K562 (cell line): Measurements from ENCODE around the gene RWDD1. TPM values are rescaled to one million over a fixed set of nuclear protein-coding genes. Genes with fewer than 3 reads are reported as not detected.

Experiments used
- CAMTA2 ChIP-seq: fragments of 250-450 bp; sonication (Bioruptor Pico); conservative IDR thresholded peaks from 2 replicates; pipeline ENCODE4 v1.5.1; 2022
- ELF4 ChIP-seq: fragments of 450-650 bp; formaldehyde crosslinking; IDR thresholded peaks from 2 replicates; pipeline ENCODE4 v1.4.0; 2022; ENCODE audit warnings: missing genetic modification characterization
- GTF2A2 ChIP-seq: IDR thresholded peaks from 2 replicates; pipeline ENCODE4 v1.6.1; 2016; ENCODE audit warnings: mild to moderate bottlenecking, missing genetic modification characterization, missing compliant biosample characterization
- HDAC8 ChIP-seq: fragments of 450-650 bp; IDR thresholded peaks from 2 replicates; pipeline ENCODE4 v1.6.1; 2016; ENCODE audit warnings: mild to moderate bottlenecking, missing genetic modification characterization, moderate library complexity, missing compliant biosample characterization
- MBD2 ChIP-seq: sonication (generic); IDR thresholded peaks from 2 replicates; pipeline ENCODE4 v1.6.1; 2016; ENCODE audit warnings: low read depth, borderline replicate concordance
- MECOM ChIP-seq: fragments of 250-450 bp; sonication (Bioruptor Pico); IDR thresholded peaks from 2 replicates; pipeline ENCODE4 v1.8.0; 2022; ENCODE audit warnings: inconsistent platforms
- NCOA1 ChIP-seq: fragments of 450-650 bp; IDR thresholded peaks from 2 replicates; pipeline ENCODE4 v1.6.1; 2016; ENCODE audit warnings: low read depth
- NRF1 ChIP-seq, 2 experiments: fragments of 450-650 bp; IDR thresholded peaks in 1 of 2; conservative IDR thresholded peaks in 1 of 2; 2 replicates each; pipeline ENCODE4 v1.6.1; 2014; ENCODE audit warnings: mild to moderate bottlenecking in 2 of 2
- REST ChIP-seq, 2 experiments: fragments of 450-650 bp; formaldehyde crosslinking in 1 of 2; IDR thresholded peaks; 2 replicates each; pipeline versions ENCODE4 v1.4.0 to v1.6.1; 2014 to 2020; ENCODE audit warnings: mild to moderate bottlenecking in 2 of 2, borderline replicate concordance in 1 of 2, low read depth in 1 of 2
- ZBTB11 ChIP-seq, 3 experiments: fragments of 200-800 bp in 1 of 3; fragments of 250-450 bp in 1 of 3; fragments of 450-650 bp in 1 of 3; sonication (Bioruptor Pico) in 1 of 3; sonication (Bioruptor generic) in 1 of 3; formaldehyde crosslinking in 1 of 3; IDR thresholded peaks; 2 replicates each; pipeline versions ENCODE4 v1.6.1 to v1.8.0; 2016 to 2022; ENCODE audit warnings: mild to moderate bottlenecking in 2 of 3, missing genetic modification characterization in 2 of 3, missing compliant biosample characterization in 1 of 3, moderate library complexity in 1 of 3
- ZNF165 ChIP-seq: fragments of 250-450 bp; sonication (Bioruptor Pico); IDR thresholded peaks from 2 replicates; pipeline ENCODE4 v1.4.0; 2020; ENCODE audit warnings: borderline replicate concordance
- ZNF639 ChIP-seq, 2 experiments: fragments of 200-800 bp in 1 of 2; sonication (Bioruptor generic) in 1 of 2; sonication (generic) in 1 of 2; formaldehyde crosslinking in 1 of 2; IDR thresholded peaks in 1 of 2; conservative IDR thresholded peaks in 1 of 2; 2 replicates each; pipeline versions ENCODE4 v1.5.0 to v1.6.1; 2016 to 2020; ENCODE audit warnings: missing compliant biosample characterization in 1 of 2, missing genetic modification characterization in 1 of 2, missing genetic modification reagents in 1 of 2
- polyA plus RNA-seq, 8 experiments: library from polyadenylated mRNA; depleted of rRNA in 4 of 8; stranded (reverse) in 5 of 8; unstranded in 3 of 8; fragments of >200 nt; fragmentation: Nextera tagmentation in 2 of 8; fragmentation: Illumina TruSeq in 1 of 8; extraction: Ambion mirVana in 2 of 8; extraction: Trizol in 1 of 8; gene quantifications; 2 replicates each; pipeline versions ENCODE4 v1.2.1 to v1.2.3, GENCODE V29; 2011 to 2014; ENCODE audit warnings: inconsistent platforms in 1 of 8, missing spikeins in 1 of 8
- total RNA-seq, 7 experiments: library from RNA; depleted of rRNA in 6 of 7; stranded (reverse); fragments of >200 nt in 6 of 7; fragmentation: Illumina TruSeq in 2 of 7; extraction: Trizol in 2 of 7; gene quantifications; 2 replicates each; pipeline versions ENCODE4 v1.2.1 to v1.2.3, GENCODE V29; 2011 to 2021; ENCODE audit warnings: low replicate concordance in 1 of 7

Gene RWDD1
- total and polyA plus RNA-seq, 9 of the 15 experiments (the other 6 are each of a cell fraction or from before 2014, with no cell fraction given) = 31.9 to 89.8 (median 48.7) TPM

- TF ChIP-seq REST (IDR thresholded peaks at IDR 0.05; ENCODE audit: borderline replicate concordance) (peak; percentile 38), REST (CRISPR knock-in tag; IDR thresholded peaks at IDR 0.05; ENCODE audit: low read depth) (no peak), HDAC8 (tag) (no peak), MECOM (no peak), GTF2A2 (tag) (no peak), MBD2 (no peak), NRF1 (conservative IDR thresholded peaks at IDR 0.05 in 1 of 2, IDR thresholded peaks at IDR 0.05 in 1 of 2) (0 out of 4 replicates have a peak, but pooled peaks have one; percentile 8 to 14), ZBTB11 (CRISPR knock-in tag; IDR thresholded peaks at IDR 0.05) (no peak; a peak in 2 of 6 replicates), CAMTA2 (CRISPR knock-in tag) (no peak), ZNF165 (CRISPR knock-in tag) (no peak), NCOA1 (no peak), ZNF639 (CRISPR knock-in tag; conservative IDR thresholded peaks at IDR 0.05 in 1 of 2, IDR thresholded peaks at IDR 0.05 in 1 of 2) (peak in 1 of 2 experiments; percentile 45; a peak in 1 of 4 replicates), ELF4 (CRISPR knock-in tag) (no peak)
Observed at GRCh38 chr6:116562614-116563013, 8.7 kb upstream of the RWDD1 start (continued).
